GM18909 (cell line): ENCODE results near the gene FOXR2.

Experiments used
- ATAC-seq: cut with Tn5 transposase; IDR thresholded peaks from one replicate; pipeline ENCODE4 v1.9.1; 2021; ENCODE audit warnings: mild to moderate bottlenecking; ENCODE audit not compliant: unreplicated experiment, poor library complexity

FOXR2 gene

DNA sequence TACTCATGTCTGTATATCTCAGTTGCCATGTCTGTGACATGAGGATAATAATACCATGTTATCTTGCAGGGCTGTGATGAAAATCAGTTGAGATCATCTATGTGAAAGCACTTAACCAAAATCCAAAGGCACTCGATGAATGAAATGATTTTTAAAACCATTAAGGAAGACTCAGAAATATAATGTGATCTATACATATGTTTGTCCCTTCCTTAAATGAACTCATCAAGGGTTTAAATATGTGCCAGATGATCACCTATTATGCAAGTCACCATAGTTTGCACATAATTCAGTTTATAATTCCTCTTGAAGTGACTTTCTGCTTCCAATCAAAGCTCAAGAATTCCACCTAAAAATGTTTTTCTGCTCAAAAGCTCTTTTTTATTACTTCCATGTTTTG is at the start of gene FOXR2:
Gene FOXR2, plus strand, starts transcription at position 301 of the 400 bp plus-strand sequence. CDS start 312 bp downstream, outside the sequence.
- no peak for ATAC-seq

- no peak for ATAC-seq
Observed at GRCh38 chrX:55579115-55579514, 44.1 kb upstream of the FOXR2 start.

DNA sequence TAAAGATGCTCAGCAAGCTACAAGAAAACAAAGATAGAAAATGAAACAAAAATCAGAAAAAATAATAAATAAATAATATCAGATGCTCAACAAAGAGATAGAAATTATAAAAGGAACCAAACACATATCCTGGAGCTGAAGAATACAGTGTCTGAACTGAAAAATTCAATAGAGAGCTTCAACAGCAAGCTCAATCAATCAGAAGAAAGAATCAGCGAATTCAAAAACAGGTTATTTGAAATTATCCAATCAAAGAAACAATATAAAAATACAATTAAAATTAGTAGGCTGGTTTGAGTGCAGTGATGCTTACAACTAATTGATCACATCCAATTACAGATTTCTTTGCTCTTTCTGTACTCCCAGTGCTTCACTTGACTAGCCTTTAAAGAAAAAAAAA is 40.8 kb upstream of the FOXR2 start:
- ATAC-seq: no peak

DNA sequence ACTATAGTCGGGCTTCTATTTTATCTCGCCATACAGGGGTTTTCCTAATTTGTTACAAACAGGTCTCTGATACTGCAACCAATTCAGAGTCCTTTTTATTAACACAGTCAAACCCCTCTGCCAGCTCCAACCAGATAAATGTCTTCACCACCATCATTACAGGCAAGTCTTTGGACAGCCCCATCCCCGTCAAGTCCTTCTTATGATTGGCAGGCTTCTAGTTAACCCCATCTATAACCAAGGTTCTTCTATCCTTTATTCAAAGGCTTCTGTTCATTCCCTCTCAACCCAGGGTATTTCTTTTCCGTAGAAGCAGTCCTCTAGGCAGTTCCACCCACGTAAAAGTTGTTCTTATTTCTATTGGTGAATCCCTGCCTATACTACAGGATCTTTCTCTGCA is 29.9 kb upstream of the FOXR2 start:
- ATAC-seq: no peak

DNA sequence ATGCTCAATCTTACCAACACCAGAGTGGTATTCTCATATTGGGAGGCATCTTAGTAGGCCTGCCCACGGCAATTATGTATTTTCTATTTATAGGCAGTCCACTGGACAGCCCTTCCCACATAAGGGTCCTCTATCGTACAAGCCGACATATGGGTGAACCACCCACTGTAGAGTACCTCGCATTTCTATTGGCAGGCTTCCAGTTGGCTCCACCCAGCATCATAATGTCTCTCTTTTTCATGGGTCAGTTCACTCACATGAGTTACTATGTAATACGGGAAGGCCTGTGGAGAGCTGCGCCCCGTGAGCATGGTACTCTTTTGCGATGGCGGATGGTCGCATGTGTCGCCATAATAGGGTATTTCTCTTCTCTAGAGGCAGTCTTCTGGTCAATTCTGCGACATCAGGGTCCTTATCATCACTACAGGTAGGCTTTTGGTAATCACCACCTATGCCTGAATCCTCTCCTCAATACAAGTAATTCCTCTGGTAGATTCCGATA is 29.4 kb upstream of the FOXR2 start:
- ATAC-seq: no peak

DNA sequence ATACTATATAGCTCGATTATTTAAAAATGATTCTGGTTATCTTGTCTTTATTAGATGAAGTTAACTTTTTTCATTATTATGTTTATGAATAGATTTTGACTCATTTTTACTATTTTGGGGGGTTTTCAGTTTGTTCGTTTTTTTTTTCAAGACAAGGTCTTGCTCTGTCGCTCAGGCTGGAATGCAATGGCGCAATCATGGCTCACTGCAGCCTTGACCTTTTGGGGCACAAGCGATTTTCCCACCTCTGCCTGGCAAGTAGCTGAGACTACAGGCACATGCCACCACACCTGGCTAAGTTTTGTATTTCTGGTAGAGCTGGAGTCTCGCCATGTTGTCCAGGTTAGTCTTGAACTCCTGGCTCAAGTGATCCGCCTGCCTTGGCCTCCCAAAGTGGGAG is 24.9 kb upstream of the FOXR2 start:
- no peak for ATAC-seq

GRCh38 chrX:55619547-55619946 is 3.7 kb upstream of the FOXR2 start:
- no peak for ATAC-seq

- no peak for ATAC-seq
Observed at GRCh38 chrX:55624403-55624802, 1.2 kb downstream of the FOXR2 start.

DNA sequence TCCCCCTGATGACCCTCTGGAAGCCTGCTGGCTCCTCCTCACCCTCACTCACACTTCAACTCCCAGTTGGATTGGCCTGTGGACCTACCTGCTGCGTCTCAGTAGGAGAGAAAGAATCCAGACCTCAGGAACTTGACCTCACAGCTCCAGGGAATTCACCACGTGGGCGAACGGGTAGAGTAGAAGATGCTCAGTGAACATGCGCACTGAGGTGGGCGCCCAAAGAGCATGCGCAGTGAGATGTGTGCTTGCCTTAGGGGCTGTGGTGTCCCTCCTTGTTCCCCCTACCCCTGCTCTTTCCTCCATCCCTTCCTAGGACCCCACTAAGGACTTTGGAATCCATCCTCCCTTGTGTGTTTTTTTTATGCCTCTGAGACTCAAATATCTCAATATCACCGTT is 12.9 kb downstream of the FOXR2 start:
- no peak for ATAC-seq

DNA sequence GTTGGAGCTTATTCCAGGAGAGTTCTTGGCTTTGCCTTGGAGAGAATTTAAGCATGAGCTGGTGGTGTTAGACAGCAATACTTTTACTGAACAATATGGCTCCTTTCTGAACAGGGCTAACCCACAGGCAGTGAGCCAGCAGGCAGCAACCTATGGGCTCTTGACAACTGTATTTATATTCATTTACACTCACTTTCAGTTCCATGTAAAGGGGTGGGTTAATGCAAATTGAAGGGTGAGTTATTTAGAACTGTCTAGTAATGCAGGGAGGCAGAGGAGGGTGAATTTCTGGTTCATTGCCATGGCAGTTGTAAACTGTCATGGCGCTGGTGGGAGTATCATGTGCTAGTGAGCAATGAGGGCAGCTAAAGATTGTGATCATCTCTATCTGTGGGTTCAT is 15.7 kb downstream of the FOXR2 start:
- no peak for ATAC-seq

GRCh38 chrX:55640854-55641253 is 17.7 kb downstream of the FOXR2 start:
- peak; percentile 74 for ATAC-seq

GRCh38 chrX:55648434-55648833 is 25.2 kb downstream of the FOXR2 start:
- no peak for ATAC-seq

- ATAC-seq: no peak
Observed at GRCh38 chrX:55659931-55660330, 36.7 kb downstream of the FOXR2 start.

GRCh38 chrX:55663584-55663983 is 40.4 kb downstream of the FOXR2 start:
- no peak for ATAC-seq

DNA sequence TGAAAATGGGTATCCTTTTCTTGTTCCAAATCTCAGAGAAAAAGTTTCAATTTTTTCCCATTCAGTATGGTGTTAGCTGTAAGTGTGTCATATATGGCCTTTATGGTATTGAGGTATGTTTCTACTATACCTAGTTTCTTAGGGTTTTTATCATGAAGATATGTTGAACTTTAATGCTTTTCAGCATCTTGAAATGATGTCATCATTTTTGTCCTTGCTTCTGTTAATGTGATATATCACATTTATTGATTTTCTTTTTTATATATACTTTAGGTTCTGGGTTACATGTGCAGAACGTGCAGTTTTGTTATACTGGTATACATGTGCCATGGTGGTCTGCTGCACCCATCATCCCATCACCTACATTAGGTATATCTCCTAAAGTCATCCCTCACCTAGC is 44.9 kb downstream of the FOXR2 start:
- ATAC-seq: no peak
